AG04450 (cell line): ENCODE measurements around the gene AMPH. TPM values are rescaled to one million over a fixed set of nuclear protein-coding genes. Genes with fewer than 3 reads are reported as not detected.

Experiments
- CTCF ChIA-PET: fragments of 300-600, 350-600 bp; formaldehyde crosslinking; extraction: SDS; loops from one replicate; lab custom pipeline; 2022; ENCODE audit warnings: antibody characterized with exemption, inconsistent platforms; lab: Charles Lee
- POLR2A ChIA-PET: fragments of 350-600 bp; formaldehyde crosslinking; extraction: SDS; loops from one replicate; lab custom pipeline; 2021; ENCODE audit warnings: antibody characterized with exemption, inconsistent platforms; lab: Yijun Ruan, JAX
- DNase-seq: peaks from one replicate; pipeline ENCODE4 v3.0.0-alpha.2; 2011; ENCODE audit warnings: low read depth, low spot score
- H3K27ac ChIP-seq: one replicate; pipeline ENCODE4 v1.5.1; 2012; ENCODE audit warnings: low read depth, low read length, control low read depth
- H3K27me3 ChIP-seq: one replicate; pipeline ENCODE4 v1.6.0; 2012; ENCODE audit warnings: low read length; ENCODE audit not compliant: control insufficient read depth, insufficient read depth
- H3K4me3 ChIP-seq: 2 replicates; pipeline ENCODE4 v1.5.1; 2011; ENCODE audit warnings: mild to moderate bottlenecking, low read depth, low read length, control low read depth
- H3K9me3 ChIP-seq: 2 replicates; pipeline ENCODE4 v1.5.1; 2012; ENCODE audit warnings: low read length; ENCODE audit not compliant: control insufficient read depth, insufficient read depth
- CTCF ChIP-seq: IDR thresholded peaks from 2 replicates; pipeline ENCODE4 v1.5.1; 2011; ENCODE audit warnings: low read depth, low read length, control low read depth, inconsistent platforms
- polyA plus RNA-seq: library from polyadenylated mRNA; depleted of rRNA; stranded (reverse); fragments of >200 nt; gene quantifications from 2 replicates; pipeline ENCODE4 v1.2.3, GENCODE V29; 2011

The AMPH gene
- polyA plus RNA-seq, 1 experiment, result 19.5 TPM

GRCh38 chr7:38565289-38565688 lies 65.9 kb downstream of the AMPH start:
- Histone ChIP-seq H3K9me3 (no peaks in the 10 kb centered on the region), H3K4me3 (no peak overlapping the region), H3K27me3 (no peaks in the 10 kb centered on the region), H3K27ac (no peak overlapping the region)
- DNase-seq, result no peak
- ChIA-PET CTCF (interaction anchor here (1.0 kb wide), 1 partner anchor 191 kb away, joined by 3 read pairs; no protein-coding TSS in a partner anchor), POLR2A (no interaction called here)
- TF ChIP-seq CTCF, result no peak

GRCh38 chr7:38563741-38564140 lies 67.4 kb downstream of the AMPH start:
- no peak for DNase-seq
- H3K4me3 ChIP-seq, result no peak overlapping the region
- no peak overlapping the region for H3K27ac ChIP-seq
- POLR2A ChIA-PET, result no interaction called here
- CTCF ChIA-PET, result no interaction called here
- H3K27me3 ChIP-seq, result no peaks in the 10 kb centered on the region
- H3K9me3 ChIP-seq, result no peaks in the 10 kb centered on the region
- TF ChIP-seq CTCF, result no peak

GRCh38 chr7:38561166-38561565 lies 70.0 kb downstream of the AMPH start:
- ChIA-PET POLR2A (no interaction called here), CTCF (no interaction called here)
- Histone ChIP-seq H3K27ac (no peak overlapping the region), H3K27me3 (no peaks in the 10 kb centered on the region), H3K4me3 (no peak overlapping the region), H3K9me3 (no peaks in the 10 kb centered on the region)
- TF ChIP-seq CTCF, result no peak
- DNase-seq, result no peak

- H3K27ac ChIP-seq, result no peak overlapping the region
- ChIA-PET CTCF (interaction anchor here (0.6 to 0.7 kb wide), 2 partner anchors 21 kb away, joined by 3 read pairs; no protein-coding TSS in a partner anchor), POLR2A (no interaction called here)
- H3K27me3 ChIP-seq, result no peaks in the 10 kb centered on the region
- DNase-seq, result no peak
- TF ChIP-seq CTCF, result no peak
- H3K4me3 ChIP-seq, result no peak overlapping the region
- H3K9me3 ChIP-seq, result no peaks in the 10 kb centered on the region
Measured at GRCh38 chr7:38558761-38559345, 72.3 kb downstream of the AMPH start.

GRCh38 chr7:38554586-38554985 lies 76.6 kb downstream of the AMPH start:
- no peaks in the 10 kb centered on the region for H3K27me3 ChIP-seq
- no peak for DNase-seq
- POLR2A ChIA-PET, result no interaction called here
- CTCF ChIA-PET, result no interaction called here
- H3K27ac ChIP-seq, result no peak overlapping the region
- TF ChIP-seq CTCF, result no peak
- H3K4me3 ChIP-seq, result no peak overlapping the region
- H3K9me3 ChIP-seq, result no peaks in the 10 kb centered on the region
